H1 (cell line): ENCODE results near the gene C3orf52. TPM values are rescaled to one million over a fixed set of nuclear protein-coding genes. Genes with fewer than 3 reads are reported as not detected.
A peak's percentile ranks its signal among the peaks of the same experiment; 100 is the strongest.

ENCODE experiments used
- CTCF ChIA-PET: fragments of 300-600 bp; sonication (Branson Sonifier 250); formaldehyde crosslinking; loops from one replicate; lab custom pipeline; 2021; ENCODE audit not compliant: partially characterized antibody; lab: Charles Lee
- POLR2A ChIA-PET: fragments of 300-600 bp; sonication (Branson Sonifier 250); formaldehyde crosslinking; loops from one replicate; lab custom pipeline; 2021; ENCODE audit warnings: inconsistent platforms; ENCODE audit not compliant: partially characterized antibody; lab: Charles Lee
- DNase-seq, 2 experiments: peaks; one replicate each; pipeline versions ENCODE4 v3.0.0 to v3.0.0-alpha.2; 2010 to 2022; ENCODE audit warnings: low spot score in 2 of 2, low read depth in 1 of 2, mixed read lengths in 1 of 2
- FAIRE-seq: peaks from 2 replicates; lab custom pipeline; 2011; peaks lifted over from hg19 to GRCh38; lab: Jason Lieb, UNC
- H2AFZ ChIP-seq: 2 replicates; pipeline ENCODE4 v1.8.1; 2012; ENCODE audit warnings: low read length, inconsistent platforms
- H2AK5ac ChIP-seq: 2 replicates; pipeline ENCODE4 v1.6.1; 2013; ENCODE audit warnings: low read depth, low read length
- H2BK120ac ChIP-seq: replicated peaks from 2 replicates; pipeline ENCODE3; 2013; ENCODE audit warnings: low read depth, low read length, inconsistent platforms
- H2BK12ac ChIP-seq: 2 replicates; pipeline ENCODE4 v1.6.1; 2013; ENCODE audit warnings: low read depth, low read length
- H2BK15ac ChIP-seq: 2 replicates; pipeline ENCODE4 v1.6.1; 2013; ENCODE audit warnings: low read length
- H2BK20ac ChIP-seq: 2 replicates; pipeline ENCODE4 v1.6.1; 2013; ENCODE audit warnings: low read length
- H2BK5ac ChIP-seq: 2 replicates; pipeline ENCODE4 v1.6.1; 2013; ENCODE audit warnings: low read depth, low read length
- H3K14ac ChIP-seq: 2 replicates; pipeline ENCODE4 v1.6.1; 2013; ENCODE audit warnings: inconsistent platforms; ENCODE audit not compliant: insufficient read length
- H3K18ac ChIP-seq: 2 replicates; pipeline ENCODE4 v1.6.1; 2013; ENCODE audit warnings: low read length; ENCODE audit errors: extremely low read depth
- H3K23ac ChIP-seq: 2 replicates; pipeline ENCODE4 v1.6.1; 2013; ENCODE audit warnings: inconsistent platforms; ENCODE audit not compliant: insufficient read length
- H3K23me2 ChIP-seq: 2 replicates; pipeline ENCODE4 v1.6.1; 2013; ENCODE audit warnings: low read depth, low read length
- H3K27ac ChIP-seq: 2 replicates; pipeline ENCODE4 v1.6.1; 2011; ENCODE audit warnings: low read depth, low read length, inconsistent platforms
- H3K27me3 ChIP-seq, 4 experiments: replicated peaks in 1 of 4; 1 replicate in 1 of 4; 2 replicates in 3 of 4; pipeline versions ENCODE4 v1.6.1 to v1.8.1; 2011 to 2013; ENCODE audit warnings: low read length in 3 of 4, mild to moderate bottlenecking in 3 of 4, inconsistent platforms in 2 of 4, mixed read lengths in 2 of 4, moderate library complexity in 1 of 4; ENCODE audit not compliant: control insufficient read depth in 3 of 4, insufficient read depth in 3 of 4; ENCODE audit errors: extremely low read depth in 1 of 4
- H3K36me3 ChIP-seq, 4 experiments: 2 replicates each; pipeline versions ENCODE4 v1.6.1 to v1.8.1; 2011 to 2013; ENCODE audit warnings: mild to moderate bottlenecking in 4 of 4, low read length in 3 of 4, moderate library complexity in 2 of 4, control low read depth in 1 of 4, inconsistent platforms in 1 of 4; ENCODE audit not compliant: insufficient read depth in 4 of 4, control insufficient read depth in 2 of 4
- H3K4ac ChIP-seq: replicated peaks from 2 replicates; pipeline ENCODE3; 2013; ENCODE audit warnings: low read length, low read depth, mixed read lengths, inconsistent platforms; ENCODE audit not compliant: insufficient read length
- H3K4me1 ChIP-seq, 4 experiments: replicated peaks in 1 of 4; 1 replicate in 1 of 4; 2 replicates in 3 of 4; pipeline versions ENCODE4 v1.6.1 to v1.8.1; 2011 to 2013; ENCODE audit warnings: low read length in 3 of 4, inconsistent platforms in 2 of 4, mixed read lengths in 1 of 4; ENCODE audit not compliant: insufficient read depth in 4 of 4, control insufficient read depth in 3 of 4
- H3K4me2 ChIP-seq, 2 experiments: 2 replicates each; pipeline versions ENCODE4 v1.6.1 to v1.8.1; 2011 to 2013; ENCODE audit warnings: low read depth in 2 of 2, low read length in 2 of 2, control low read depth in 1 of 2, inconsistent platforms in 1 of 2, mild to moderate bottlenecking in 1 of 2; ENCODE audit not compliant: insufficient read depth in 1 of 2
- H3K4me3 ChIP-seq, 4 experiments: fragments of 200-600, 300-600 bp in 1 of 4; sonication (generic), shearing (Covaris generic), sonication (Bioruptor Twin) in 1 of 4; 2 replicates each; pipeline versions ENCODE4 v1.5.1 to v1.8.1; 2011 to 2016; ENCODE audit warnings: low read length in 4 of 4, low read depth in 3 of 4, control low read depth in 2 of 4, inconsistent platforms in 2 of 4, mild to moderate bottlenecking in 2 of 4, mixed read lengths in 1 of 4, moderate library complexity in 1 of 4; ENCODE audit not compliant: insufficient read depth in 2 of 4; ENCODE audit errors: extremely low read depth in 1 of 4
- H3K56ac ChIP-seq: replicated peaks from 2 replicates; pipeline ENCODE3; 2013; ENCODE audit warnings: low read depth, mild to moderate bottlenecking, mixed read lengths, low read length, inconsistent platforms; ENCODE audit not compliant: insufficient read length
- H3K79me1 ChIP-seq: 2 replicates; pipeline ENCODE4 v1.6.1; 2013; ENCODE audit warnings: low read depth, low read length, control low read depth
- H3K79me2 ChIP-seq, 2 experiments: 2 replicates each; pipeline versions ENCODE4 v1.6.1 to v1.8.1; 2012 to 2013; ENCODE audit warnings: low read length in 2 of 2, mild to moderate bottlenecking in 2 of 2, inconsistent platforms in 1 of 2; ENCODE audit not compliant: insufficient read depth in 2 of 2, control insufficient read depth in 1 of 2
- H3K9ac ChIP-seq, 4 experiments: replicated peaks in 1 of 4; 1 replicate in 1 of 4; 2 replicates in 3 of 4; pipeline versions ENCODE4 v1.6.1 to v1.8.1; 2011 to 2013; ENCODE audit warnings: low read depth in 3 of 4, low read length in 3 of 4, control low read depth in 2 of 4, mild to moderate bottlenecking in 2 of 4, moderate library complexity in 2 of 4, inconsistent platforms in 1 of 4; ENCODE audit errors: extremely low read depth in 1 of 4
- H3K9me3 ChIP-seq, 2 experiments: 2 replicates each; pipeline versions ENCODE4 v1.6.1 to v1.8.1; 2012 to 2013; ENCODE audit warnings: mild to moderate bottlenecking in 2 of 2, moderate library complexity in 2 of 2, control low read depth in 1 of 2, inconsistent platforms in 1 of 2, low read depth in 1 of 2, low read length in 1 of 2, mixed read lengths in 1 of 2; ENCODE audit not compliant: insufficient read depth in 2 of 2
- H4K20me1 ChIP-seq, 2 experiments: replicated peaks in 1 of 2; 2 replicates each; pipeline versions ENCODE3 to v1.8.1; 2011 to 2013; ENCODE audit warnings: inconsistent platforms in 2 of 2, low read length in 2 of 2, mild to moderate bottlenecking in 1 of 2; ENCODE audit not compliant: insufficient read depth in 2 of 2, control insufficient read depth in 1 of 2
- H4K5ac ChIP-seq: 2 replicates; pipeline ENCODE4 v1.6.1; 2013; ENCODE audit warnings: low read length, low read depth, mixed read lengths, inconsistent platforms; ENCODE audit not compliant: insufficient read length
- H4K8ac ChIP-seq: 2 replicates; pipeline ENCODE4 v1.8.0; 2013; ENCODE audit warnings: mild to moderate bottlenecking, moderate library complexity, low read length, inconsistent platforms; ENCODE audit not compliant: insufficient read depth; ENCODE audit errors: extremely low read depth
- H4K91ac ChIP-seq: replicated peaks from 2 replicates; pipeline ENCODE3; 2013; ENCODE audit warnings: low read length, mixed read lengths, inconsistent platforms; ENCODE audit not compliant: insufficient read length
- CBX8 ChIP-seq: fragments of 300-800, 300-1000 bp; sonication (generic); IDR thresholded peaks from 2 replicates; pipeline ENCODE4 v1.7.1; 2016; ENCODE audit warnings: low read depth, low read length, borderline replicate concordance
- EZH2 ChIP-seq: fragments of 200-600 bp; sonication (generic); IDR thresholded peaks from 2 replicates; pipeline ENCODE4 v1.7.1; 2012; ENCODE audit warnings: low read depth, mild to moderate bottlenecking, moderate library complexity, low read length, inconsistent platforms; ENCODE audit not compliant: severe bottlenecking
- HDAC2 ChIP-seq, 2 experiments: fragments of 300-600 bp in 1 of 2; sonication (generic) in 1 of 2; IDR thresholded peaks; 2 replicates each; pipeline ENCODE4 v1.6.1; 2011 to 2012; ENCODE audit warnings: low read depth in 2 of 2, low read length in 2 of 2, mild to moderate bottlenecking in 2 of 2, moderate library complexity in 2 of 2, borderline replicate concordance in 1 of 2, inconsistent platforms in 1 of 2
- MAFK ChIP-seq: IDR thresholded peaks from 2 replicates; pipeline ENCODE4 v1.6.1; 2012; ENCODE audit warnings: low read depth, mild to moderate bottlenecking, improper control_type of control experiment, low read length
- NANOG ChIP-seq: IDR thresholded peaks from 2 replicates; pipeline ENCODE4 v1.6.1; 2011; ENCODE audit warnings: low read length, low read depth, mild to moderate bottlenecking, inconsistent platforms; ENCODE audit not compliant: insufficient read depth, poor library complexity, severe bottlenecking
- SP2 ChIP-seq: IDR thresholded peaks from 2 replicates; pipeline ENCODE4 v1.6.1; 2012; ENCODE audit warnings: mild to moderate bottlenecking, low read length, inconsistent platforms
- TCF12 ChIP-seq: IDR thresholded peaks from 2 replicates; pipeline ENCODE4 v1.6.1; 2011; ENCODE audit warnings: low read depth, mild to moderate bottlenecking, low read length
- USF2 ChIP-seq: IDR thresholded peaks from 2 replicates; pipeline ENCODE4 v1.6.1; 2011; ENCODE audit warnings: low read length, improper control_type of control experiment
- WGBS, 2 experiments: shearing (Covaris generic) in 1 of 2; methylation state at CpG; one replicate each; pipeline versions ENCODE4 v1.1.6 to v1.1.7; 2013 to 2015; ENCODE audit warnings: low lambda C conversion rate in 2 of 2, mixed read lengths in 2 of 2, inconsistent platforms in 1 of 2, low coverage in 1 of 2, missing lambda C conversion rate in 1 of 2; ENCODE audit not compliant: insufficient replicate concordance in 2 of 2, insufficient coverage in 1 of 2, insufficient read length in 1 of 2; ENCODE audit errors: extremely low coverage in 1 of 2, missing lambda C conversion rate in 1 of 2; 5-methylcytosine and 5-hydroxymethylcytosine counted together
- polyA plus RNA-seq, 7 experiments: library from polyadenylated mRNA; depleted of rRNA in 3 of 7; stranded (reverse) in 5 of 7; unstranded in 2 of 7; fragments of >200 nt in 5 of 7; fragments of 200-250 nt in 2 of 7; gene quantifications; 1 replicate in 5 of 7; 2 replicates in 1 of 7; 4 replicates in 1 of 7; pipeline versions ENCODE4 v1.2.1 to v1.2.3, GENCODE V29; 2011 to 2013; ENCODE audit warnings: missing spikeins in 2 of 7, mixed read lengths in 2 of 7
- total RNA-seq: library from RNA; stranded (reverse); fragmentation: NEBNext Ultra II Directional; extraction: Animal tissue kit (Norgen Biotek cat#: 25700); gene quantifications from 2 replicates; pipeline ENCODE4 v1.2.1, GENCODE V29; 2021

C3orf52 gene
- total and polyA plus RNA-seq, 2 of the 8 experiments (the other 6 are each of a cell fraction or from before 2014, with no cell fraction given) = 9.7 to 13.1 TPM

GRCh38 chr3:112127522-112128494 is 41.6 kb downstream of the C3orf52 start:
- Histone ChIP-seq H4K20me1 (no peaks in the 10 kb centered on the region), H3K4me1 (peaks cover 0 to 16% (median 11%) of the 10 kb centered on the region in 4 experiments; a peak in 5 of 7 replicates), H3K79me2 (no peaks in the 10 kb centered on the region), H2BK12ac (peak overlapping the region; percentile 40; the same call in 1 of the 2 replicates), H3K27me3 (no peaks in the 10 kb centered on the region), H3K9ac (no peak overlapping the region), H3K9me3 (no peaks in the 10 kb centered on the region), H3K4me3 (no peak overlapping the region), H4K8ac (no peak overlapping the region), H3K56ac (no peak overlapping the region), H2AK5ac (no peak overlapping the region), H3K4ac (no peak overlapping the region), H3K14ac (no peak overlapping the region), H3K36me3 (no peaks in the 10 kb centered on the region; a peak in 2 of 8 replicates), H3K4me2 (no peak overlapping the region), H4K5ac (no peak overlapping the region), H3K23ac (no peak overlapping the region), H3K18ac (no peak overlapping the region; the same call in 1 of the 2 replicates), H4K91ac (no peak overlapping the region), H3K79me1 (no peaks in the 10 kb centered on the region), H2BK5ac (no peak overlapping the region), H3K27ac (no peak overlapping the region), H2BK15ac (no peak overlapping the region), H3K23me2 (no peaks in the 10 kb centered on the region), H2AFZ (no peak overlapping the region), H2BK20ac (peak overlapping the region; percentile 36; the same call in 1 of the 2 replicates), H2BK120ac (no peak overlapping the region)
- DNase-seq (no peak), FAIRE-seq (no peak)
- WGBS, 2 experiments = 85% methylated on average over 10 of the region's 10 CpGs; no CpG with 5 or more reads in 1 of the 2 experiments
- ChIA-PET POLR2A (interaction anchor here (0.6 to 1.3 kb wide), 3 partner anchors 11 to 147 kb away, joined by 3 read pairs; no protein-coding TSS in a partner anchor), CTCF (interaction anchor here (0.6 to 5.1 kb wide), 3 partner anchors 10 to 84 kb away, joined by 3 to 31 read pairs (median 20); no protein-coding TSS in a partner anchor)
- TF ChIP-seq TCF12 (no peak), NANOG (no peak), USF2 (no peak), SP2 (no peak), EZH2 (no peak), HDAC2 (IDR thresholded peaks at IDR 0.05; ENCODE audit: borderline replicate concordance in 1 of 2, low read depth in 2 of 2, low read length in 2 of 2) (no peak), MAFK (no peak), CBX8 (no peak)
